ENCODE results near the gene LMNB1.

LMNB1 gene

DNA sequence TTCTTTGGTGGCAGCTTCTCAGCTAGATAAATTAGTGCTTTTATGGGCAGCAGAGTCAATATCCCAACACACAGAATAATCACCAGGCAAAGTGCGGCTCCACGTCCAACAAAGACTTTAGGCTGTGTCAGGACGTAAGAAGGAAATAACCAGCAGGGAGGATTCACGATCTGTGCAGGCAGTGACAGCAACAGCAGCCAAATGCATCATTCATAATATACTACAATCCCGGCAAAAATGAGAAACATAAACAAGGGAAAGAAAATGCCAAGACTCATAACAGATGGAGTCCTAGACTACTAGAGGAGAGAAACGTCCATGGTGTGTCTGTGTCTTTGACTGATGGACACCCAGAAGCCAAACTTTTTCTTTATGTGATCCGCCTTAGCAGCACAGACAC is 100.7 kb downstream of the LMNB1 start:
- H3K4me3 ChIP-seq (ENCODE audit: low read depth, low read length), result no peak overlapping the region

DNA sequence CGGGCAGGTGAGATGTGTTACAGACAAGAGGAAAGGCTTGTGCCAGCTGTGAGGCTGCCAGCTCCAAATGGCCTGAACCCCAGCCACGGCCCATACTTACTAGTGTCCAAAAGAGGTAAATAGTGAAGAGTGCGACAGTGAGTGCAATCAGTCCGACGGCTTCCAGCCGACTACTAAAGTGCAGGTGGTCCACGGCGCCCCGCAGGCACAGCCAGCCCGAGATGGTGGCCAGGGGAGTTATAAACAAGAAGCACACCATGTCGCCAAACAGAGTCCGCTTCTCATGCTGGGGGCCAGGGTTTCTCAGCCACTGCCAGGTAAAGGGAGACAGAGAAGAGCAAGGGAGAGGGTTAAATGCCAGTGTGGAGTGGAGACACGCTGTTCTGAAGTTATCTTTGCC is 101.1 kb downstream of the LMNB1 start:
- H3K4me3 ChIP-seq (ENCODE audit: low read depth, low read length), result no peak overlapping the region
- no peak for DNase-seq (ENCODE audit: low read depth)

More for the DNA sequence above, 100.7 kb downstream of the LMNB1 start:
- no peak for DNase-seq (ENCODE audit: low read depth)

- no peak overlapping the region for H3K4me3 ChIP-seq (ENCODE audit: low read depth, low read length)
- DNase-seq (ENCODE audit: low read depth), result no peak
Observed at GRCh38 chr5:126878634-126879033, 101.7 kb downstream of the LMNB1 start.

DNA sequence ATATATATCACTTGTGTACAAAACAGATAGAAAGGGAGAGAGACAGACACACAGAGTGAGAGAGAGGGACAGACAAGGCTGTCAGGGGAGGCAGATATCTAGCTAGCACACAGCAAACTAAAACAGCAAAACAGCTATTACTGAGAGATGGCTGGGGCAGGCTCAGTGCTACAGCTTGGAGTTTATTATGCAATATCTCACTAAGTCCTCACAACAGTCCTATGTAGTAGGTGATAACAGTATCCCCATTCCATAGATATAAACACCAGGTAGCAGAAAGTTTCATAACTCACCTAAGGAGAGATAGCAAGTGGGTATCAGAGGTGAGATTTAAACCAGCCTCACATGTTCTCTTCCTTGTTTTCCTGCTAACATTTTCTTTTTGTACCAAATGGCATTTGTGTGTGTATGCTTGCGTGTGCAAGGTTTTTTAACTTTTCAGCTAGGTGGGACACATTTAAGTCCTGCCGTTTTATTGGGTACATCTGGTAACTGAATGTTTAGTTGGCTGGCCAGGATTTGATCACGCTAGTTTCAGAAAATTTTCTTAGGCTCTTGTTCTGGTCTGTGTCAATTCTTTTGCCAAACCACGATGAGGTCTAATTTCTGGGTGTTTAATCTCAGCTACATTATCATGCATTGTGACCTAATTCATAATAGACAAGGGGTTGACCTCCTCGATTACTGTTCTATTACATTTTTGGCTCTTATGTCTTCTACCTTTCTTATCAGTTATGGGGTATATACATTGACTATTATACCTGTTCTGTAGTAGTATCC is 105.1 kb downstream of the LMNB1 start:
- no peak overlapping the region for H3K4me3 ChIP-seq (ENCODE audit: low read depth, low read length)

GRCh38 chr5:126883564-126884245 is 106.8 kb downstream of the LMNB1 start:
- no peak overlapping the region for H3K4me3 ChIP-seq (ENCODE audit: low read depth, low read length)
- no peak for DNase-seq (ENCODE audit: low read depth)

More for the DNA sequence above, 105.1 kb downstream of the LMNB1 start:
- no peak for DNase-seq (ENCODE audit: low read depth)

DNA sequence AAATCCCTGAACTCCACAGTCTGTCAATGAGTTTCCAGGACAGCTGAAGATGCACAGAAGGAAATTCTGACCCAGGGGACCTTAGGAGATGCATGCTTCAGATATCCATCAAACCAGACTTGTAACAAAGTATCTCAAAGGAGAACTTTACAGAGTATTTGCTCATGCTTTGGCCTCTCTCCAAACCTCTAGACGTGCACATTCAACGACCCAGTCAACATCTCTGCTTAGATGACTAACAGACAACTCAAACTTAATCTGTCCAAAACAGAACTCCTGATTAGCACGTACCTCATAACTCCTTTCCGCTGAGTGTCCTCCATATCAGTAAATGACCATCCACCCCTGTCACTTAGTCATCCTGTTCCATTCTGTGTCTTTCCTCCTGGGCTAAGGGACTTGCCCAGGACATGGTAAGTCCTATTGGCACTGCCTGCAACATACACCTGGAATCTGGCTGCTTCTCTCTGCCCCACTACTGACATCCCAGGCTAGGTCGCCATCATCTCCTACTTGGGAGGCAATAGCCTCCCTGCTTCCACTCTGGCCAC is 107.4 kb downstream of the LMNB1 start:
- no peak overlapping the region for H3K4me3 ChIP-seq (ENCODE audit: low read depth, low read length)
- peak; percentile 94 for DNase-seq (ENCODE audit: low read depth)

Data from skeletal muscle cell (primary cell).